Loucy (cell line): ENCODE data around the gene TIMM23B.
"Not testable (repeated sequence)": the region's sequence is repeated elsewhere in the genome, so short reads cannot be mapped to it uniquely, and the experiment has no call there.

ENCODE experiments used
- EZH2phosphoT487 ChIP-seq: fragments of 200-600 bp; IDR thresholded peaks from 2 replicates; pipeline ENCODE4 v1.6.1; 2018; ENCODE audit warnings: antibody characterized with exemption, mild to moderate bottlenecking, moderate library complexity, borderline replicate concordance
- TF ChIP-seq, protein P1 (sequence below): fragments of 200-600 bp; sonication (generic); conservative IDR thresholded peaks from 2 replicates; pipeline ENCODE4 v1.5.1; 2014; ENCODE audit warnings: mild to moderate bottlenecking, antibody characterized with exemption, low read length

DNA sequence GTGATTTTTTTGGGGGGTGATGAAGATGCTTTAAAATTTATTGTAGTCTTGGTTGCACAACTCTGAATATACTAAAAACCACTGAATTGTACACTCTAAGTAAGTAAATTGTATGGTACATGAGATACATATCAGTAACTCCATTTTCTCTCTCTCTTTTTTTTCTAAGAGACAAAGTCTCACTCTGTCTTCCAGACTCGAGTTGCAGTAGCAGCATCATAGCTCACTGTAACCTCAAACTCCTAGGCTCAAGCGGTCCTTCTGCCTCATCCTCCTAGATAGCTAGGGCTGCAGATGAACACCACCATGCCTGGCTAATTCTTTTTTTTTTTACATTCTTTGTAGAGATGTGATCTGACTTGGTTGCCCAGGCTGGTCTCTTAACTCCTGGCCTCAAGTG is 6.9 kb downstream of the TIMM23B start:
- not testable (repeated sequence) for TF ChIP-seq EZH2phosphoT487
- TF ChIP-seq, protein P1, sequence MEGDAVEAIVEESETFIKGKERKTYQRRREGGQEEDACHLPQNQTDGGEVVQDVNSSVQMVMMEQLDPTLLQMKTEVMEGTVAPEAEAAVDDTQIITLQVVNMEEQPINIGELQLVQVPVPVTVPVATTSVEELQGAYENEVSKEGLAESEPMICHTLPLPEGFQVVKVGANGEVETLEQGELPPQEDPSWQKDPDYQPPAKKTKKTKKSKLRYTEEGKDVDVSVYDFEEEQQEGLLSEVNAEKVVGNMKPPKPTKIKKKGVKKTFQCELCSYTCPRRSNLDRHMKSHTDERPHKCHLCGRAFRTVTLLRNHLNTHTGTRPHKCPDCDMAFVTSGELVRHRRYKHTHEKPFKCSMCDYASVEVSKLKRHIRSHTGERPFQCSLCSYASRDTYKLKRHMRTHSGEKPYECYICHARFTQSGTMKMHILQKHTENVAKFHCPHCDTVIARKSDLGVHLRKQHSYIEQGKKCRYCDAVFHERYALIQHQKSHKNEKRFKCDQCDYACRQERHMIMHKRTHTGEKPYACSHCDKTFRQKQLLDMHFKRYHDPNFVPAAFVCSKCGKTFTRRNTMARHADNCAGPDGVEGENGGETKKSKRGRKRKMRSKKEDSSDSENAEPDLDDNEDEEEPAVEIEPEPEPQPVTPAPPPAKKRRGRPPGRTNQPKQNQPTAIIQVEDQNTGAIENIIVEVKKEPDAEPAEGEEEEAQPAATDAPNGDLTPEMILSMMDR: not testable (repeated sequence)
